ENCODE measurements around the gene RAI1.

GRCh38 chr17:17817552-17817947 lies 136.3 kb downstream of the RAI1 start:
- TF ChIP-seq ZNF232 (CRISPR knock-in tag; IDR thresholded peaks at IDR 0.05; ENCODE audit: borderline replicate concordance): no peak
- TF ChIP-seq MAFF (IDR thresholded peaks at IDR 0.05; ENCODE audit: low read depth, low read length): no peak
- TF ChIP-seq FOXA1 (IDR thresholded peaks at IDR 0.05): no peak
- TF ChIP-seq FOXA1 (CRISPR knock-in tag; IDR thresholded peaks at IDR 0.05): no peak
- no peak for TF ChIP-seq ZNF138 (CRISPR knock-in tag; IDR thresholded peaks at IDR 0.05; ENCODE audit: low read depth)
- no peak for TF ChIP-seq HDAC6 (IDR thresholded peaks at IDR 0.05; ENCODE audit: low read depth, low read length)

Measured in HepG2 (cell line).